Liver (tissue), 9 donors: ENCODE measurements around the gene HCFC1R1. TPM values are rescaled to one million over a fixed set of nuclear protein-coding genes. Genes with fewer than 3 reads are reported as not detected.
A peak's percentile ranks its signal among the peaks of the same experiment; 100 is the strongest.

Experiments used
- DNase-seq: peaks from one replicate; pipeline ENCODE4 v3.0.0-alpha.2; 2017; ENCODE audit warnings: low spot score
- H3K27ac ChIP-seq, 2 donors: one replicate each; pipeline ENCODE4 v1.7.0; 2013; ENCODE audit warnings: inconsistent platforms in 2 of 2, low read length in 2 of 2, control low read depth in 1 of 2, low read depth in 1 of 2, mild to moderate bottlenecking in 1 of 2
- H3K27me3 ChIP-seq, 4 donors: one replicate each; pipeline versions ENCODE4 v1.6.1 to v1.7.0; 2013; ENCODE audit warnings: low read length in 3 of 4, inconsistent platforms in 1 of 4, mild to moderate bottlenecking in 1 of 4, moderate library complexity in 1 of 4; ENCODE audit not compliant: control insufficient read depth in 4 of 4, insufficient read depth in 4 of 4
- H3K36me3 ChIP-seq, 4 donors: one replicate each; pipeline versions ENCODE4 v1.6.1 to v1.7.0; 2013; ENCODE audit warnings: low read length in 3 of 4, mild to moderate bottlenecking in 3 of 4, low read depth in 1 of 4, moderate library complexity in 1 of 4; ENCODE audit not compliant: control insufficient read depth in 4 of 4, insufficient read depth in 3 of 4
- H3K4me1 ChIP-seq, 4 donors: one replicate each; pipeline versions ENCODE4 v1.6.1 to v1.7.0; 2013; ENCODE audit warnings: low read length in 3 of 4, mild to moderate bottlenecking in 3 of 4, moderate library complexity in 1 of 4; ENCODE audit not compliant: control insufficient read depth in 4 of 4, insufficient read depth in 4 of 4
- H3K4me3 ChIP-seq, 3 donors: one replicate each; pipeline versions ENCODE4 v1.6.1 to v1.7.0; 2013; ENCODE audit warnings: low read length in 3 of 3, control low read depth in 1 of 3, low read depth in 1 of 3, mild to moderate bottlenecking in 1 of 3
- H3K9ac ChIP-seq, 2 donors: one replicate each; pipeline ENCODE4 v1.7.0; 2013; ENCODE audit warnings: low read length in 2 of 2, mild to moderate bottlenecking in 2 of 2, moderate library complexity in 2 of 2, control low read depth in 1 of 2, low read depth in 1 of 2
- H3K9me3 ChIP-seq, 4 donors: one replicate each; pipeline versions ENCODE4 v1.6.1 to v1.7.0; 2013; ENCODE audit warnings: low read length in 3 of 4; ENCODE audit not compliant: control insufficient read depth in 4 of 4
- EGR1 ChIP-seq, 2 donors: IDR thresholded peaks; 2 replicates each; pipeline ENCODE4 v1.6.1; 2016 to 2018; ENCODE audit warnings: antibody characterized with exemption in 2 of 2, low read depth in 2 of 2
- FOXA2 ChIP-seq: IDR thresholded peaks from 2 replicates; pipeline ENCODE4 v1.6.1; 2016; ENCODE audit warnings: antibody characterized with exemption
- GABPA ChIP-seq, 2 donors: IDR thresholded peaks in 1 of 2; conservative IDR thresholded peaks in 1 of 2; 2 replicates each; pipeline ENCODE4 v1.6.1; 2016; ENCODE audit warnings: antibody characterized with exemption in 2 of 2, mild to moderate bottlenecking in 1 of 2, moderate library complexity in 1 of 2
- HNF4G ChIP-seq: IDR thresholded peaks from 2 replicates; pipeline ENCODE4 v1.6.1; 2016; ENCODE audit warnings: antibody characterized with exemption
- NR2F2 ChIP-seq: IDR thresholded peaks from 2 replicates; pipeline ENCODE4 v1.6.1; 2016; ENCODE audit warnings: antibody characterized with exemption
- RXRA ChIP-seq, 2 donors: IDR thresholded peaks; 2 replicates each; pipeline ENCODE4 v1.6.1; 2017 to 2018; ENCODE audit warnings: antibody characterized with exemption in 2 of 2, mild to moderate bottlenecking in 1 of 2
- WGBS: extraction: QIAGEN DNeasy Blood & Tissue Kit; methylation state at CpG from one replicate; pipeline ENCODE4 v1.1.7; 2013; 5-methylcytosine and 5-hydroxymethylcytosine counted together
- polyA plus RNA-seq, 2 donors: library from polyadenylated mRNA; stranded (reverse) in 1 of 2; unstranded in 1 of 2; fragments of 200-250 nt in 1 of 2; fragments of >200 nt in 1 of 2; fragmentation: Nextera tagmentation in 1 of 2; extraction: Ambion mirVana in 1 of 2; gene quantifications; one replicate each; pipeline versions ENCODE4 v1.2.1 to v1.2.3, GENCODE V29; 2013 to 2015
- total RNA-seq, 2 donors: library from RNA; depleted of rRNA; stranded (reverse); fragments of >200 nt; gene quantifications; one replicate each; pipeline ENCODE4 v1.2.3, GENCODE V29; 2014
- TF ChIP-seq, protein P1 (sequence below): fragments of 150-350 bp; IDR thresholded peaks from 2 replicates; pipeline ENCODE4 v1.5.1; 2017; ENCODE audit warnings: improper control_type of control experiment, low read depth, low read length; ENCODE audit not compliant: missing input control
- TF ChIP-seq, protein P2 (sequence below): IDR thresholded peaks from 2 replicates; pipeline ENCODE4 v1.6.1; 2016; ENCODE audit warnings: antibody characterized with exemption, mild to moderate bottlenecking
- TF ChIP-seq, protein P3 (sequence below): IDR thresholded peaks from 2 replicates; pipeline ENCODE4 v1.6.1; 2016; ENCODE audit warnings: antibody characterized with exemption
- TF ChIP-seq, protein P4 (sequence below): IDR thresholded peaks from 2 replicates; pipeline ENCODE4 v1.6.1; 2016; ENCODE audit warnings: antibody characterized with exemption
- TF ChIP-seq, protein P5 (sequence below): IDR thresholded peaks from 2 replicates; pipeline ENCODE4 v1.6.1; 2016; ENCODE audit warnings: antibody characterized with exemption
- donor health status: healthy.
- donor health status: healthy.
- donor health status: healthy.
- donor health status: healthy.
- donor health status: healthy.

Gene HCFC1R1
- total and polyA plus RNA-seq, 4 donors = 1.4 to 17.6 (median 9.2) TPM

DNA sequence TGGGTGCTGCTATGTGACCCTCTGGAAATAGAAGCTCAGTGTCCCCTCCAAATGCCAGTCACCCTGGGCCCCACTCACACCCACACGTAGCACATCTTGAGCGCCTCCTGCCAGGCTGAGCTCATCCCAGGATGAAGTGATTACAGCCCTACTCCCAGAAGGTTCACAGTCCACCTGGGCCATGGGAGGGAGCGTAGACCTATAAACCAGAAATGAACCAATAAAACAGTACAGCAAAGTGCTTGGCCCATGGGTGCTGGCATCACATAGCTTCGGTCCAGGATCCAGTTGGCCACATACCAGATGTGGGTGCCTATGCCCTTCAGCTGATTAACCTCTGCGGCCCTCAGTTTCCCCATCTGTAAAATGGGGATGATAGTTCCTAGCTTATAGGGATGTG is 15.2 kb upstream of the HCFC1R1 start:
- TF ChIP-seq GABPA (IDR thresholded peaks at IDR 0.05 in 1 of 2, conservative IDR thresholded peaks at IDR 0.05 in 1 of 2) (no peak), FOXA2 (no peak), EGR1 (IDR thresholded peaks at IDR 0.05; ENCODE audit: low read depth in 2 of 2) (no peak), NR2F2 (no peak), RXRA (IDR thresholded peaks at IDR 0.05) (no peak), HNF4G (no peak)
- TF ChIP-seq, protein P1, sequence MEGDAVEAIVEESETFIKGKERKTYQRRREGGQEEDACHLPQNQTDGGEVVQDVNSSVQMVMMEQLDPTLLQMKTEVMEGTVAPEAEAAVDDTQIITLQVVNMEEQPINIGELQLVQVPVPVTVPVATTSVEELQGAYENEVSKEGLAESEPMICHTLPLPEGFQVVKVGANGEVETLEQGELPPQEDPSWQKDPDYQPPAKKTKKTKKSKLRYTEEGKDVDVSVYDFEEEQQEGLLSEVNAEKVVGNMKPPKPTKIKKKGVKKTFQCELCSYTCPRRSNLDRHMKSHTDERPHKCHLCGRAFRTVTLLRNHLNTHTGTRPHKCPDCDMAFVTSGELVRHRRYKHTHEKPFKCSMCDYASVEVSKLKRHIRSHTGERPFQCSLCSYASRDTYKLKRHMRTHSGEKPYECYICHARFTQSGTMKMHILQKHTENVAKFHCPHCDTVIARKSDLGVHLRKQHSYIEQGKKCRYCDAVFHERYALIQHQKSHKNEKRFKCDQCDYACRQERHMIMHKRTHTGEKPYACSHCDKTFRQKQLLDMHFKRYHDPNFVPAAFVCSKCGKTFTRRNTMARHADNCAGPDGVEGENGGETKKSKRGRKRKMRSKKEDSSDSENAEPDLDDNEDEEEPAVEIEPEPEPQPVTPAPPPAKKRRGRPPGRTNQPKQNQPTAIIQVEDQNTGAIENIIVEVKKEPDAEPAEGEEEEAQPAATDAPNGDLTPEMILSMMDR = no peak
- TF ChIP-seq, protein P2, sequence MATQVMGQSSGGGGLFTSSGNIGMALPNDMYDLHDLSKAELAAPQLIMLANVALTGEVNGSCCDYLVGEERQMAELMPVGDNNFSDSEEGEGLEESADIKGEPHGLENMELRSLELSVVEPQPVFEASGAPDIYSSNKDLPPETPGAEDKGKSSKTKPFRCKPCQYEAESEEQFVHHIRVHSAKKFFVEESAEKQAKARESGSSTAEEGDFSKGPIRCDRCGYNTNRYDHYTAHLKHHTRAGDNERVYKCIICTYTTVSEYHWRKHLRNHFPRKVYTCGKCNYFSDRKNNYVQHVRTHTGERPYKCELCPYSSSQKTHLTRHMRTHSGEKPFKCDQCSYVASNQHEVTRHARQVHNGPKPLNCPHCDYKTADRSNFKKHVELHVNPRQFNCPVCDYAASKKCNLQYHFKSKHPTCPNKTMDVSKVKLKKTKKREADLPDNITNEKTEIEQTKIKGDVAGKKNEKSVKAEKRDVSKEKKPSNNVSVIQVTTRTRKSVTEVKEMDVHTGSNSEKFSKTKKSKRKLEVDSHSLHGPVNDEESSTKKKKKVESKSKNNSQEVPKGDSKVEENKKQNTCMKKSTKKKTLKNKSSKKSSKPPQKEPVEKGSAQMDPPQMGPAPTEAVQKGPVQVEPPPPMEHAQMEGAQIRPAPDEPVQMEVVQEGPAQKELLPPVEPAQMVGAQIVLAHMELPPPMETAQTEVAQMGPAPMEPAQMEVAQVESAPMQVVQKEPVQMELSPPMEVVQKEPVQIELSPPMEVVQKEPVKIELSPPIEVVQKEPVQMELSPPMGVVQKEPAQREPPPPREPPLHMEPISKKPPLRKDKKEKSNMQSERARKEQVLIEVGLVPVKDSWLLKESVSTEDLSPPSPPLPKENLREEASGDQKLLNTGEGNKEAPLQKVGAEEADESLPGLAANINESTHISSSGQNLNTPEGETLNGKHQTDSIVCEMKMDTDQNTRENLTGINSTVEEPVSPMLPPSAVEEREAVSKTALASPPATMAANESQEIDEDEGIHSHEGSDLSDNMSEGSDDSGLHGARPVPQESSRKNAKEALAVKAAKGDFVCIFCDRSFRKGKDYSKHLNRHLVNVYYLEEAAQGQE = no peak
- TF ChIP-seq, protein P3, sequence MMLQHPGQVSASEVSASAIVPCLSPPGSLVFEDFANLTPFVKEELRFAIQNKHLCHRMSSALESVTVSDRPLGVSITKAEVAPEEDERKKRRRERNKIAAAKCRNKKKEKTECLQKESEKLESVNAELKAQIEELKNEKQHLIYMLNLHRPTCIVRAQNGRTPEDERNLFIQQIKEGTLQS = no peak
- TF ChIP-seq, protein P4, sequence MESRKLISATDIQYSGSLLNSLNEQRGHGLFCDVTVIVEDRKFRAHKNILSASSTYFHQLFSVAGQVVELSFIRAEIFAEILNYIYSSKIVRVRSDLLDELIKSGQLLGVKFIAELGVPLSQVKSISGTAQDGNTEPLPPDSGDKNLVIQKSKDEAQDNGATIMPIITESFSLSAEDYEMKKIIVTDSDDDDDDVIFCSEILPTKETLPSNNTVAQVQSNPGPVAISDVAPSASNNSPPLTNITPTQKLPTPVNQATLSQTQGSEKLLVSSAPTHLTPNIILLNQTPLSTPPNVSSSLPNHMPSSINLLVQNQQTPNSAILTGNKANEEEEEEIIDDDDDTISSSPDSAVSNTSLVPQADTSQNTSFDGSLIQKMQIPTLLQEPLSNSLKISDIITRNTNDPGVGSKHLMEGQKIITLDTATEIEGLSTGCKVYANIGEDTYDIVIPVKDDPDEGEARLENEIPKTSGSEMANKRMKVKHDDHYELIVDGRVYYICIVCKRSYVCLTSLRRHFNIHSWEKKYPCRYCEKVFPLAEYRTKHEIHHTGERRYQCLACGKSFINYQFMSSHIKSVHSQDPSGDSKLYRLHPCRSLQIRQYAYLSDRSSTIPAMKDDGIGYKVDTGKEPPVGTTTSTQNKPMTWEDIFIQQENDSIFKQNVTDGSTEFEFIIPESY = no peak
- TF ChIP-seq, protein P5, sequence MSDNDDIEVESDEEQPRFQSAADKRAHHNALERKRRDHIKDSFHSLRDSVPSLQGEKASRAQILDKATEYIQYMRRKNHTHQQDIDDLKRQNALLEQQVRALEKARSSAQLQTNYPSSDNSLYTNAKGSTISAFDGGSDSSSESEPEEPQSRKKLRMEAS = no peak
- no peak overlapping the region for H3K9ac ChIP-seq
- WGBS = 73% methylated on average over 5 of the region's 5 CpGs
- H3K36me3 ChIP-seq = no peaks in the 10 kb centered on the region
- no peak overlapping the region for H3K27ac ChIP-seq
- H3K4me3 ChIP-seq = no peak overlapping the region
- no peak for DNase-seq
- H3K4me1 ChIP-seq = peaks cover 0 to 4% (median 0%) of the 10 kb centered on the region in 4 donors
- peaks cover 0 to 8% (median 7%) of the 10 kb centered on the region in 4 donors for H3K27me3 ChIP-seq
- H3K9me3 ChIP-seq = no peaks in the 10 kb centered on the region

DNA sequence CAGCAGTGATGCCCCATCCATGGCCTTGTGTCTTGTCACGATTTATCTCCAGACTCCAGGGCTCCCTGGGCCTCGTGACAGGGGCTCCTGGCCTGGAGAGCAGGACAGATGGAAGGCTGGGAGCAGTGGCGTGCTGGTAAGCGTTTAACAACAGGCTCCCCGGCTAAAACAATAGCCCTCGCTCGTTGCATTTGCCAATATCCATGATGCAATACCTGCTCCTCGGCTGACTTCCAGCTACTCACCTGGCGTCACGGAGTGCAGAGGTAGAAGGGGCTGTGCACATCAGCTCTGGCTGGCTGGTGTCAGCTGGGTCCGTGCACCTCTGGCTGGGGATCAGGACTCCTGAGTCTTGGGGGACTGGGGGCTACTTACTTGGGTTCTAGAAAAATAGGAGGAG is 14.5 kb upstream of the HCFC1R1 start:
- H3K4me3 ChIP-seq = no peak overlapping the region
- peaks cover 0 to 4% (median 0%) of the 10 kb centered on the region in 4 donors for H3K4me1 ChIP-seq
- H3K9ac ChIP-seq = no peak overlapping the region
- H3K36me3 ChIP-seq = no peaks in the 10 kb centered on the region
- H3K27me3 ChIP-seq = peaks cover 0 to 8% (median 5%) of the 10 kb centered on the region in 4 donors
- TF ChIP-seq, protein P3 = peak; percentile 76
- TF ChIP-seq EGR1 (IDR thresholded peaks at IDR 0.05; ENCODE audit: low read depth in 2 of 2) = no peak
- H3K9me3 ChIP-seq = no peaks in the 10 kb centered on the region
- DNase-seq = no peak
- no peak overlapping the region for H3K27ac ChIP-seq
- 22% methylated on average over 11 of the region's 11 CpGs for WGBS
